Endometrial microvascular endothelial cells (primary cell): ENCODE measurements around the gene ATF1. TPM values are rescaled to one million over a fixed set of nuclear protein-coding genes. Genes with fewer than 3 reads are reported as not detected.
"Not testable (repeated sequence)": the region's sequence is repeated elsewhere in the genome, so short reads cannot be mapped to it uniquely, and the experiment has no call there.

ENCODE experiments used
- in situ Hi-C: cut with HindIII; loops from 2 replicates; pipeline ENCODE4 v1.10.0; 2017; ENCODE audit warnings: low sequenced_read_pairs, low pct_unique_long_range_greater_than_20kb; ENCODE audit errors: inconsistent ontology term
- total RNA-seq: library from RNA; depleted of rRNA; stranded (reverse); fragments of >200 nt; gene quantifications from one replicate; pipeline ENCODE4 v1.2.3, GENCODE V29; 2015; ENCODE audit errors: inconsistent ontology term

ATF1 gene
- total RNA-seq, 1 donor from 2014 or later: 27.9 TPM

DNA sequence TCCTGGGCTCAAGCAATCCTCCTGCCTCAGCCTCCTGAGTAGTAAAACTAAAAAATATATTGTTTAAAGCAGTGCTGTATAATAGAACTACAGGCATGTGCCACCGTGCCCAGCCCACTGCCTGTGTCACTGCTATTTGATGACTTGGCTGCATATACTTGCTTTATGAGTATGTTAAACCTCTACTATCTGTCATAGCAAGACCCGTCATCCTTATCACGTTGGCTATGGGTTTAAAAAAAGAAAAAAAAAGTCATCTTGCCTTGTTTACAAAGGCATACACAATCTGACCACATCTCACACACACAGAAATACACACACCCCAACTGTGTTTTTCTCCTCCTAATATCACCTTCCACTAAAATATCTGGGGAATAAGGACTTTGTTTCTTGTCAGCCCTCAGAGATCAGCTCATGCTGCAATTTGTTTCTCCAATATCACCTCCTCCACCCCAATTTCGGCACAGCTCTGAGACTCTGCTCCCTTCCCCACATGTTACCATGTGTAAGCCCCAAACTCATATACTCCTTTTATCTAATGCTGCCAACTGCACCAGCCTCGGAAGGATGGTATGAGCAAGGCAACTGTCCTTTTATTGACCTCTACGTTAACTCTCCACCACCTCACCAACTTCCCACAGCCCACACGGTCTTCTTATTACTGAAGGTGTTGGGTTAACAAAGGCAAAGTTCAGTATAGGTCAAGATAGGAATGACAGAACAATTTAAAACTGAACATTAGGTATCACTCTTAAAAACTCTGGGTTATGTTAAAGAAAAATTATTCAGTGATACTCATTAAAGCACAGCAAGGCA lies 78.0 kb downstream of the ATF1 start:
- in situ Hi-C loops: no loop called here

DNA sequence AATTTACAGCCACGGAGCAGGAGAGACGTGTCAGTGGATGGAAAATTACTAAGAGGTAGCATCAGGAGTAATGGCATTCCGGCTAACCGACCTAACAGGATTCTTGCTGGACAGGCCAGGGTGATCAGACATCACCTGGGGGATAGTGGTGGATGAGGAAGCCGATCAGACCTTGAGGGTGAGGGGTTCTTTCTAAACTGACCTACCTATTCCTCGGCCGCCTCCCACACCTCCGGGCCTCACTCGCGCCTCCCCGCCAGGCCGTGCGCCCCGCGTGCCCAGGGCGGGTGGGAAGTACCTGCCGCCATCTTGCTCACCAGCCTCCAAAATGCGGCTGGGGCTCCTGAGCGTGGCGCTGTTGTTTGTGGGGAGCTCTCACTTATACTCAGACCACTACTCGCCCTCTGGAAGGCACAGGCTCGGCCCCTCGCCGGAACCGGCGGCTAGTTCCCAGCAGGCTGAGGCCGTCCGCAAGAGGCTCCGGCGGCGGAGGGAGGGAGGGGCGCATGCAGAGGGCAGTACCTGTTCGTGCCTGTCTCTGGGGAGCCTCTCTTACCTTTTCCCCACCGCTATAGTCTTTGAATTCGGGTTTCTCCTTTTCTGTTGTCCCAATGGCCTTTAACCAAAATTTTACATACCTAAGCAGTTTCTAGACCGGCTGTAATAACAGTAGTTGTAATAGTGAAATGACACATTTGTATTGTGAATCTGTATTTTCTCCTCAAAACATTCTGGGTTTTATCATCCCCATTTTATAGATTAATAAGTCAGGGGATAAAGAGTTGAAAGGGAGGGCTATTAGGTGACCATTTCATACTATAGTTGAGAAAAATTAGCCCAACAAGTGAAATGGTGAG lies 79.0 kb downstream of the ATF1 start, which contains the start of gene TMPRSS12:
Gene TMPRSS12 (plus strand): TSS at position 290 of the 857 bp plus-strand sequence. CDS start 39 bp downstream, at position 329.
- in situ Hi-C loops: no loop called here

DNA sequence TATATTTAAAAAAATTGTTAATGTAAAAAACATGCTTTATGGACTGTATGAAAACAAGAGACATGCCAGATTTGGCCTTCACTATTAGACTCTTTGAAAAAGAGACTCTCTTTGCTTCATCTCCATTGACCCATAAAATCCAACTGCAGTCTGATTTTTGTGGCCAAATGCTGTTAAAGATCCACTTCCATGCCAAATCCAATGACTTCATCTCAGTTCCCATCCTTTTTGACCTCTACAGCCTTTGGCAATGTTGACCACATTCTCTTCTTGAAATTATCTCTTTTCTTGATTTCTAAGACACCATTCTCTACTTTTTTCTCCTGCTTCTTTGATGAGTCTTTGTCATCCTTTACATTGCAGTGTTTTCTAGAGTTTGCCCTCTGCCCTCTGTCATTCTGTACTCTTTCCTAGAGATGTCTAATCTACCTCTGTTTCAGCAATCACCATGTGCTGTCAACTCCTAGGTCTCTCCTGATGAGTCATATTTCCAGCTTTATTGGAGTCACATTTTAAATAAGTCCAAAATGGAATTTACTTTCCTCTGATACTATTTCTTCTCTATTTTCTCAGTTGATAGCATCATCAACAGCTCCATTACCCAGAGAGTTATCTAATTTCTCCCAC lies 81.2 kb downstream of the ATF1 start:
- in situ Hi-C loops: no loop called here

DNA sequence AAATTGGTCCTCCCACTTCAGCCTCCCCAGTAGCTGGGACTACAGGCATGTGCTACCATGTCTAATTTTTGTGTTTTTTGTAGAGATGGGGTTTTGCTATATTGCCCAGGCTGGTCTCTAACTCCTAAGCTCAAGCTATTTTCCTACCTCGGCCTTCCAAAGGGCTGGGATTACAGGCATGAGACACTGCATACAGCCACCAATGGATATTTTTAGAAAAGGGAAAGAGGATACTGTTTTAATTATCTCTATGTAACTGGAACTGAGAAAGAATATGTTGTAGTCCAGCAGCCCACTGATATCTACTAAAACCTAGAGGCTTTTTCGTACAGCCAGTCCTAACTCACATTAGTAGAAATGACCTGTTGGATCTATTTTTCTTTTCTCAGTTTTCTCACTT lies 85.1 kb downstream of the ATF1 start:
- in situ Hi-C loops: no loop called here

DNA sequence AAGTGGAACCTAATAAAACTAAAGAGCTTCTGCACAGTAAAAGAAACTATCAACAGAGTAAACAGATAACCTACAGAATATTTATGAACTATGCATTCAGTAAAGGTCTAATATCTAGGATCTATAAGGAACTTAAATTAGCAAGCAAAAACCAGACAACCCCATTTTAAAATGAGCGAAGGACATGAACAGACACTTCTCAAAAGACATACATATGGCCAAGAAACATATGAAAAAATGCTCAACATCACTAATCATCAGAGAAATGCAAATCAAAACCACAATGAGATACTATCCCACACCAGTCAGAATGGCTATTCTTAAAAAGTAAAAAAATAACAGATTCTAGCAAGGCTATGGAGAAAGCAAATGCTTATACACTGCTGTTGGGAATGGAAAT lies 91.3 kb downstream of the ATF1 start:
- in situ Hi-C loops: not testable (repeated sequence)

DNA sequence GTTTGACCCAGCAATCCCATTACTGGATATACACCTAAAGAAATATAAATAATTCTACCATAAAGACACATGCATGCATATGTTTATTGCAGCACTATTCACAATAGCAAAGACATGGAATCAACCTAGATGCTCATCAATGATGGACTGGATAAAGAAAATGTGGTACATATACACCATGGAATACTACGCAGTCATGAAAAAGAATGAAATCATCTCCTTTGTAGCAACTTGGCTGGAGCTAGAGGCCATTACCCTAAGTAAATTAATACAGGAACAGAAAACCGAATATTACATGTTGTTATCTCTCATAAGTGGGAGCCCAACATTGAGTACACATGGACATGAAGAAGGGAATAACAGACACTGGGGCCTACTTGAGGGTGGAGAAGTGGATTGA lies 91.8 kb downstream of the ATF1 start:
- in situ Hi-C loops: not testable (repeated sequence)

DNA sequence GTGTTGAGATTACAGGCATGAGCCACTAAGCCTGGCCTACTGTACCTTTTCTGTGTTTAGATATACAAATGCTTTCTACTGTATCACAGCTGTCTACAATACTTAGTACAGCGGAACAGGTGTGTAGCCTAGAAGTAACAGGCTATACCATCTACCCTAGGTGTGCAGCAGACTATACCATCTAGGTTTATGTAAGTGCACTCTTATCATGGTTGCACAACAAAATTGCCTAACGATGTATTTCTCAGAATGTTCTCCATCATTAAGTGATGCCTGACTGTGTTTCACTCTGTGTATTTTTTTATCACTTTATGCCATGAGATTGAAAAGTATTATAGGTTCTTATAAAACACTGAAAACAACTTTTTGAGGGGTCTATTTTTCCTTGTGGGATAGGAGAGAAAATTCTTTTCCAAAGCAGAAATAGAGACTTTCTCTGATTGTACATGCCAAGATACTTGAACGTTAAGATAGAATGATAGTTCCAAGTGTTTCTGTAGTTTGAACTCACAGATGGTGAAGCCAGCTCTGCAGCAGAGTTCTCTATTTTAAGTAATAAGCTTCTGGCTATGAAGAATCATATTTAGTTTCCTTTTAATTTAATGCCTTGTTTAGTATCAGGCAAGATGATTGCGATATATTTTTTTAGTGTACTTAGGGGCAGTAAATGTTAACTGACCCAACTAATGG lies 95.9 kb downstream of the ATF1 start:
- in situ Hi-C loops: no loop called here

DNA sequence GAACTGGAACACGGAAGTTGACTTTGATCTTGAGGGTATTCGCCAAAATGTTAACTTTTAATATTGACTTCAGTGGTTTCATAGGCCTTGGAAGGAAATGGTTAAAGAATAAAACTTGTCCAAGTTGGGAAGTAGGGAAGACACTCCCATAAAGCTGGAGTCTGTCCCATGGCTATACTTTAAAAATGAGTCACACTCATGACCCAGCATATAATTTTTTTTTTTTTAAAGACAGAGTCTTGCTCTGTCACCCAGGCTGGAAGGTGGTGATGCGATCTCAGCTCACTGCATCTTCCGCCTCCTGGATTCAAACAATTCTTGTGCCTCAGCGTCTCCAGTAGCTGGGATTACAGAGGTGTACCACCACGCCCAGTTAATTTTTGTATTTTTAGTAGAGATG lies 98.4 kb downstream of the ATF1 start:
- in situ Hi-C loops: no loop called here

DNA sequence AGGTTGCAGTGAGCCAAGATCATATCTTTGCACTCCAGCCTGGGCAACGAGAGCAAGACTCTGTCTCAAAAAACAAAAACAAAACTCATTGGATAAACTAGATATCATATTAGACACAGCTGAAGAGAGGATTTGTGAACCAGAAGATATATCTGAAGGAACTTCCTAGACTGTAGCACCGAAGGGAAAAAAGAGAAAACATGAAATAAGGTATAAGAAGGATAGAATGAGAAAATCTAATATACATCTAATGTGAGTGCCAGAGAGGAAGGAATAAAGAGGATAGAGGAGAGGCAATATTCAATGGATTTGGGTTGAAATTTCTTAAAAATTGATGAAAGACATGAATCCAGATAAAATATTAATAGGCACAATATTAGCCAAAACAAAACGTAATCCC lies 101.4 kb downstream of the ATF1 start:
- in situ Hi-C loops: no loop called here

DNA sequence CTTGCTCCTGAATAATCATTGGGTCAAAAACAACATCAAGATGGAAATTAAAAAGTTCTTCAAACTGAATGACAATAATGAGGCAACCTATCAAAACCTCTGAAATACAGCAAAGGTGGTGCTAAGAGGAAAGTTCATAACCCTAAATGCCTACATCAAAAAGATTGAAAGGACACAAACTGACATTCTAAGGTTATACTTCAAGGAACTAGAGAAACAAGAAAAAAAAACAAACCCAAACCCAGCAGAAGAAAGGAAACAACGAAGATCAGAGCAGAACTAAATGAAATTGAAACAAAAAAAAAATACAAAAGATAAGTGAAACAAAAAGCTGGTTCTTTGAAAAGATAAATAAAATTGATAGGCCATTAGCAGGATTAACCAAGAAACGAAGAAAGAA lies 105.0 kb downstream of the ATF1 start:
- in situ Hi-C loops: not testable (repeated sequence)

Other genes starting within 250 kb of the ATF1 start
- not detected for gene TMPRSS12, start 78.8 kb downstream of the ATF1 start, total RNA-seq
- not detected for gene HIGD1C, start 188.4 kb downstream of the ATF1 start, total RNA-seq